CD8-positive, alpha-beta memory T cell (primary cell): ENCODE measurements around the gene OR2B2. TPM values are rescaled to one million over a fixed set of nuclear protein-coding genes. Genes with fewer than 3 reads are reported as not detected.
A peak's percentile ranks its signal among the peaks of the same experiment; 100 is the strongest.

Experiments
- CTCF ChIA-PET: fragments of 350-600 bp; sonication (Branson Sonifier 250); formaldehyde crosslinking; loops from one replicate; lab custom pipeline; 2021; ENCODE audit warnings: antibody characterized with exemption; lab: Charles Lee
- POLR2A ChIA-PET: fragments of 350-600 bp; sonication (Branson Sonifier 250); formaldehyde crosslinking; loops from one replicate; lab custom pipeline; 2021; ENCODE audit warnings: antibody characterized with exemption; lab: Charles Lee
- DNase-seq, 5 donors: peaks; one replicate each; pipeline versions ENCODE4 v3.0.0 to v3.0.0-alpha.2; 2020 to 2022; ENCODE audit warnings: mixed read lengths in 1 of 5
- H3K27ac ChIP-seq: one replicate; pipeline ENCODE4 v1.7.0; 2013; ENCODE audit warnings: low read depth, mild to moderate bottlenecking, low read length, moderate library complexity
- H3K27me3 ChIP-seq: 2 replicates; pipeline ENCODE4 v1.7.0; 2013; ENCODE audit warnings: low read length, mild to moderate bottlenecking; ENCODE audit not compliant: insufficient read depth, poor library complexity, severe bottlenecking
- H3K36me3 ChIP-seq: 2 replicates; pipeline ENCODE4 v1.7.0; 2013; ENCODE audit warnings: mild to moderate bottlenecking, low read length, moderate library complexity; ENCODE audit not compliant: insufficient read depth
- H3K4me1 ChIP-seq: 2 replicates; pipeline ENCODE4 v1.7.0; 2013; ENCODE audit warnings: mild to moderate bottlenecking, low read length, moderate library complexity; ENCODE audit not compliant: insufficient read depth
- H3K4me3 ChIP-seq: 2 replicates; pipeline ENCODE4 v1.7.0; 2013; ENCODE audit warnings: mild to moderate bottlenecking, low read length
- H3K9me3 ChIP-seq: 2 replicates; pipeline ENCODE4 v1.7.0; 2013; ENCODE audit warnings: mild to moderate bottlenecking, low read length
- H3K27ac Mint-ChIP-seq, 8 donors: one replicate each; pipeline ENCODE4 v1.8.0; 2020 to 2021; ENCODE audit warnings: mixed read lengths in 8 of 8, mild to moderate bottlenecking in 6 of 8, inconsistent platforms in 3 of 8, moderate library complexity in 3 of 8
- H3K27me3 Mint-ChIP-seq, 2 donors: one replicate each; pipeline ENCODE4 v1.8.0; 2020 to 2021; ENCODE audit warnings: mixed read lengths in 2 of 2, mild to moderate bottlenecking in 1 of 2, moderate library complexity in 1 of 2
- H3K36me3 Mint-ChIP-seq, 3 donors: one replicate each; pipeline ENCODE4 v1.8.0; 2020 to 2021; ENCODE audit warnings: mixed read lengths in 3 of 3, inconsistent platforms in 1 of 3, mild to moderate bottlenecking in 1 of 3
- H3K4me1 Mint-ChIP-seq, 3 donors: one replicate each; pipeline ENCODE4 v1.8.0; 2020 to 2021; ENCODE audit warnings: mixed read lengths in 3 of 3, inconsistent platforms in 1 of 3, mild to moderate bottlenecking in 1 of 3
- H3K4me3 Mint-ChIP-seq, 7 donors: one replicate each; pipeline ENCODE4 v1.8.0; 2020 to 2021; ENCODE audit warnings: mixed read lengths in 7 of 7, mild to moderate bottlenecking in 6 of 7, moderate library complexity in 4 of 7, inconsistent platforms in 2 of 7
- H3K9me3 Mint-ChIP-seq, 5 donors: one replicate each; pipeline ENCODE4 v1.8.0; 2020 to 2022; ENCODE audit warnings: mixed read lengths in 5 of 5, mild to moderate bottlenecking in 3 of 5, moderate library complexity in 2 of 5, inconsistent platforms in 1 of 5
- polyA plus RNA-seq: library from polyadenylated mRNA; unstranded; fragments of 300-500 nt; fragmentation: Illumina TruSeq; gene quantifications from one replicate; pipeline ENCODE4 v1.2.3, GENCODE V29; 2021
- total RNA-seq, 2 experiments: library from RNA; stranded (reverse); gene quantifications; one replicate each; pipeline ENCODE4 v1.2.3, GENCODE V29; 2021

OR2B2 gene
- total and polyA plus RNA-seq, 3 experiments from 2014 or later, result not detected

GRCh38 chr6:27861276-27861840, 50.8 kb downstream of the OR2B2 start:
- H3K4me3 Mint-ChIP-seq, result peak overlapping the region in 1 of 7 donors; percentile 75
- no peaks in the 10 kb centered on the region for H3K27me3 ChIP-seq
- H3K9me3 ChIP-seq, result no peaks in the 10 kb centered on the region
- ChIA-PET POLR2A (interaction anchor here (1.8 kb wide), 1 partner anchor 23 kb away, joined by 7 read pairs; a partner anchor contains a TSS), CTCF (interaction anchor here (1.4 to 14.1 kb wide), 2 partner anchors 23 to 34 kb away, joined by 5 to 229 read pairs; a partner anchor contains a TSS)
- H3K27ac Mint-ChIP-seq, result no peak overlapping the region
- no peaks in the 10 kb centered on the region for H3K27me3 Mint-ChIP-seq
- no peak overlapping the region for H3K27ac ChIP-seq
- peaks cover 0 to 4% (median 0%) of the 10 kb centered on the region in 5 donors for H3K9me3 Mint-ChIP-seq
- peaks cover 23 to 28% (median 26%) of the 10 kb centered on the region in 3 donors for H3K4me1 Mint-ChIP-seq
- peaks cover 10% of the 10 kb centered on the region for H3K4me1 ChIP-seq
- no peak overlapping the region for H3K4me3 ChIP-seq
- H3K36me3 ChIP-seq, result no peaks in the 10 kb centered on the region
- DNase-seq, result no peak
- peaks cover 0 to 11% (median 0%) of the 10 kb centered on the region in 3 donors for H3K36me3 Mint-ChIP-seq

Other genes starting within 250 kb of the OR2B2 start
- not detected for gene OR2B6, start 44.8 kb upstream of the OR2B2 start, total RNA-seq
- gene OR2B6, start 44.8 kb upstream of the OR2B2 start, polyA plus RNA-seq, result not detected
- 1 to 10 TPM; 1.6 to 1.9 TPM for gene ZNF165, start 168.2 kb upstream of the OR2B2 start, total RNA-seq
- gene ZNF165, start 168.2 kb upstream of the OR2B2 start, polyA plus RNA-seq, result 0.78 TPM
- 1 to 10 TPM; 5.3 to 5.8 TPM for gene ZSCAN16, start 212.2 kb upstream of the OR2B2 start, total RNA-seq
- gene ZSCAN16, start 212.2 kb upstream of the OR2B2 start, polyA plus RNA-seq, result 11.5 TPM
- gene ZKSCAN8, start 229.5 kb upstream of the OR2B2 start, total RNA-seq, result 10 to 100 TPM; 15.6 to 17.4 TPM
- gene ZKSCAN8, start 229.5 kb upstream of the OR2B2 start, polyA plus RNA-seq, result 1.9 TPM